Activated naive CD4-positive, alpha-beta T cell treated with anti-CD3 and anti-CD28 coated beads for 36 hours (primary cell): ENCODE results near the gene YJEFN3. TPM values are rescaled to one million over a fixed set of nuclear protein-coding genes. Genes with fewer than 3 reads are reported as not detected.

Source experiments
- CTCF ChIA-PET: fragments of 350-600 bp; sonication (Branson Sonifier 250); formaldehyde crosslinking; loops from one replicate; lab custom pipeline; 2021; ENCODE audit warnings: antibody characterized with exemption; lab: Charles Lee
- DNase-seq: peaks from one replicate; pipeline ENCODE4 v3.0.0-alpha.2; 2020
- H3K27ac Mint-ChIP-seq: one replicate; pipeline ENCODE4 v1.8.0; 2021; ENCODE audit warnings: mild to moderate bottlenecking, mixed read lengths
- H3K27me3 Mint-ChIP-seq: one replicate; pipeline ENCODE4 v1.8.0; 2021; ENCODE audit warnings: low read depth, mixed read lengths
- H3K36me3 Mint-ChIP-seq: one replicate; pipeline ENCODE4 v1.8.0; 2021; ENCODE audit warnings: low read depth, mixed read lengths
- H3K4me1 Mint-ChIP-seq: one replicate; pipeline ENCODE4 v1.8.0; 2021; ENCODE audit warnings: low read depth, mixed read lengths
- H3K4me3 Mint-ChIP-seq: one replicate; pipeline ENCODE4 v1.8.0; 2021; ENCODE audit warnings: mild to moderate bottlenecking, moderate library complexity, mixed read lengths
- H3K9me3 Mint-ChIP-seq: one replicate; pipeline ENCODE4 v1.8.0; 2021; ENCODE audit warnings: mixed read lengths
- intact Hi-C: fragments of 100-400 bp; cut with micrococcal nuclease; formaldehyde crosslinking; loops from one replicate; pipeline ENCODE4 v1.15.1; 2023
- total RNA-seq, 2 experiments: library from RNA; stranded (reverse); gene quantifications; one replicate each; pipeline ENCODE4 v1.2.3, GENCODE V29; 2021

YJEFN3 gene
- total RNA-seq, 2 experiments from 2014 or later, result 6.5 to 7.2 TPM

DNA sequence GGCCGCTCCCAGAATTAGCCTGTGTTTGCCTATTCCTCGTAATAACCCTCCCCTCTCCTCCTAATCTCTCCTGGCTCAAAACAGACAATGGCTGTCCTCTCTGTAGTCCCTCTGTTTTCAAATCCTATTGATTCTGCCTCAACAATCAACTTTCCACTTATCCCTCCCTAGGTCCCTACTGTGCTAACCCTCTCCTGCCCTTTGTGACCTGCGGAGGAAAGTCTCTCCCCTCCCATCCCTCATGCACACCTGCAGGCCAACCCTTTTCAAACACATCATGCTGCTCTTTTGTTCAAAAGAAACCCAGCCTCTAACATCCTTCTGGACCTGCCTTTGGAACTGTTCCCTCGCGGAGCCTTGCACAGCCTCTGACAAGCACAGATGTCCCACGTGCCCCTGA, 46.7 kb downstream of the YJEFN3 start:
- peaks cover 7% of the 10 kb centered on the region for H3K4me1 Mint-ChIP-seq
- peaks cover 2% of the 10 kb centered on the region for H3K36me3 Mint-ChIP-seq
- H3K27me3 Mint-ChIP-seq, result no peaks in the 10 kb centered on the region
- intact Hi-C loops, result no loop called here
- no peak overlapping the region for H3K27ac Mint-ChIP-seq
- H3K9me3 Mint-ChIP-seq, result no peaks in the 10 kb centered on the region
- no peak for DNase-seq
- H3K4me3 Mint-ChIP-seq, result no peak overlapping the region
- CTCF ChIA-PET, result interaction anchor here (2.4 kb wide), 1 partner anchor 21 kb away, joined by 14 read pairs; no protein-coding TSS in a partner anchor

DNA sequence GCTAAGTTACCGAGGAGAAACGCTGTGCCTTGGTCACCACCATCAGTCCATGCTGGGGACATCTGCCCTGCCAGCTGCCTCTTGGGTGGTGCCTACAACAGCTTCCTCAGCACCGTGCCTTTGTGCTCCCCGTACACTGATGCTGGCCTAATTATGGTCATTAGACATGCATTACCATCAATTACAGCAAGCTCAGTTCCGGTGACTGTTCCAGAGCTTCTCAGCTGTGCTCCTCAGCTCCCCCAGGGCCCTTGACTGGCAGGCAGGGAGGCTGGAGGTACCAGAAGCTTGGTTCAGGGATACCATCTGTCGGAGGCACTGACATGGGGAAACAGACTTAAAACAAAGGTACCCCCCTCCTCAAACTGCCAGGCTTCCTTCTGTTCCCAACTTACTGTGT, 49.5 kb downstream of the YJEFN3 start:
- intact Hi-C loops, result no loop called here
- DNase-seq, result no peak
- no peaks in the 10 kb centered on the region for H3K36me3 Mint-ChIP-seq
- H3K27ac Mint-ChIP-seq, result no peak overlapping the region
- CTCF ChIA-PET, result interaction anchor here (3.5 kb wide), 1 partner anchor 24 kb away, joined by 19 read pairs; no protein-coding TSS in a partner anchor
- no peak overlapping the region for H3K4me3 Mint-ChIP-seq
- H3K27me3 Mint-ChIP-seq, result no peaks in the 10 kb centered on the region
- H3K9me3 Mint-ChIP-seq, result no peaks in the 10 kb centered on the region
- H3K4me1 Mint-ChIP-seq, result peaks cover 17% of the 10 kb centered on the region

DNA sequence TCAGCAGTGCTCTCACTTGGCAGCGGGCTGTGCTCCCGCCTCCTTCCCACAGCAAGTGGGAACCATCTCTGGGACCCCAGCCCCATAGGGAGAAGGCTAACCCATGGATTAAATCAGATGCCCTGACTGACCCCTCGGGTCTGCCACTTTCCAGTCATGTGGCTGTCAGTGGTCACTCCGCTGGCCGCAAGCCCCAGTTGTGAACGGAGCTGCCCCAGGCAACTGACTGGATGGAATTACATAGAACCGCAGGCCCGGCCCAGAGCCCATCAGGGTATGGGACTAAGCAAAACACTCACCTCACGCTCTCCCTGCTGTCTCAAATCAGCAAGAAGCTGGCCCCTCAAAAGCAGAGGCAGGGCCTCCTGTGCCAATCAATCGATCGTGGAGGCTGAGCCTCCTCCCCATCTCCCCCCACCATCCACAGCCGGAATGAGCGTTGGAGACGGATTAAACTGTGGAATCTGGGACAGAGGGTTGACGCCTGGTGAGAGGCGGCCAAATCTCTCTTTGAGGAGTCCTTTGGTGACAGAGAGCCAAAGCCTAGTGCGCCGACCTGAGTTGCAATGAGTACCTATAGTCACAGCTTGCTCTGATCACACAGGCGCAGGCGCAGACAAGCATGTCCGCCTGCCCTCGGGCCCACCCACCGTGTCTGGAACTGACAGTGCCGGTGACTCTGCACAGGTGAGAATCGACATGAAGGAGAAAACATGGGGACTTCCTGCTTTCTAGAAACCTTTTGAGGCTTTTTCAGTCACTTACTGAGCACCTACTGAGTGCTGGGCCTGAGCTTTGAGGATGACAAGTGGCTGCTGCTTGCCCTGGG, 51.0 kb downstream of the YJEFN3 start:
- H3K27ac Mint-ChIP-seq, result no peak overlapping the region

DNA sequence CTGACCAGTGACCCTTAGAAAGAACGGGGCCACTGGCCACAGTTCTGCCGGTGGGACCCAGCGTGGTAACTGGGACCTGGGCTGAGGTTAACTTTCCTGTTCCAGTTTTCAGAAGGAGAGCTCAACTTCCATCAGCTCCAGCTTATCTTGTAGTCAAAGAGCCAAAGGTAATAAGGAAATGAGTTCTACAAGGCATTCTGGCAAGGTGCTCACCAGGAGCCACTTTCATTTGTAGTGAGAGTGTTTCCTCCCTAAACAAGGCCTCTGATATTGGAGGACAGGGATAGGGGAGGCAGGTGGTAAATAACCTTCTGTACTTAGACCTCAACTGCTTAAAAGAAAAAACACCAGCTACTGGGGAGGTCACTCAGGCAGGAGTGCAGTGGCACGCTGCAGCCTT, 51.7 kb downstream of the YJEFN3 start:
- Mint-ChIP-seq H3K4me3 (no peak overlapping the region), H3K4me1 (peaks cover 17% of the 10 kb centered on the region), H3K27ac (no peak overlapping the region), H3K27me3 (no peaks in the 10 kb centered on the region), H3K9me3 (no peaks in the 10 kb centered on the region), H3K36me3 (no peaks in the 10 kb centered on the region)
- intact Hi-C loops, result no loop called here
- CTCF ChIA-PET, result interaction anchor here (3.5 kb wide), 1 partner anchor 26 kb away, joined by 19 read pairs; no protein-coding TSS in a partner anchor
- DNase-seq, result no peak

More for the DNA sequence above, 51.0 kb downstream of the YJEFN3 start:
- no peak overlapping the region for H3K4me3 Mint-ChIP-seq
- CTCF ChIA-PET, result interaction anchor here (3.5 kb wide), 1 partner anchor 26 kb away, joined by 19 read pairs; no protein-coding TSS in a partner anchor
- peak; percentile 35 for DNase-seq
- H3K9me3 Mint-ChIP-seq, result no peaks in the 10 kb centered on the region
- peaks cover 17% of the 10 kb centered on the region for H3K4me1 Mint-ChIP-seq
- H3K27me3 Mint-ChIP-seq, result no peaks in the 10 kb centered on the region
- intact Hi-C loops, result no loop called here
- H3K36me3 Mint-ChIP-seq, result no peaks in the 10 kb centered on the region

GRCh38 chr19:19581391-19581790, 52.7 kb downstream of the YJEFN3 start:
- Mint-ChIP-seq H3K9me3 (no peaks in the 10 kb centered on the region), H3K4me1 (peaks cover 17% of the 10 kb centered on the region), H3K36me3 (no peaks in the 10 kb centered on the region), H3K27ac (no peak overlapping the region), H3K4me3 (no peak overlapping the region), H3K27me3 (no peaks in the 10 kb centered on the region)
- intact Hi-C loops, result no loop called here
- CTCF ChIA-PET, result no interaction called here
- no peak for DNase-seq

- CTCF ChIA-PET, result interaction anchor here (0.7 to 1.4 kb wide), 3 partner anchors 27 to 66 kb away, joined by 3 to 5 read pairs (median 5); partner anchors contain the start of gene GMIP
- no peak overlapping the region for H3K27ac Mint-ChIP-seq
- H3K27me3 Mint-ChIP-seq, result no peaks in the 10 kb centered on the region
- intact Hi-C loops, result no loop called here
- H3K4me1 Mint-ChIP-seq, result peaks cover 17% of the 10 kb centered on the region
- no peaks in the 10 kb centered on the region for H3K9me3 Mint-ChIP-seq
- H3K4me3 Mint-ChIP-seq, result no peak overlapping the region
- no peaks in the 10 kb centered on the region for H3K36me3 Mint-ChIP-seq
- DNase-seq, result no peak
Observed at GRCh38 chr19:19582471-19582870, 53.8 kb downstream of the YJEFN3 start.

DNA sequence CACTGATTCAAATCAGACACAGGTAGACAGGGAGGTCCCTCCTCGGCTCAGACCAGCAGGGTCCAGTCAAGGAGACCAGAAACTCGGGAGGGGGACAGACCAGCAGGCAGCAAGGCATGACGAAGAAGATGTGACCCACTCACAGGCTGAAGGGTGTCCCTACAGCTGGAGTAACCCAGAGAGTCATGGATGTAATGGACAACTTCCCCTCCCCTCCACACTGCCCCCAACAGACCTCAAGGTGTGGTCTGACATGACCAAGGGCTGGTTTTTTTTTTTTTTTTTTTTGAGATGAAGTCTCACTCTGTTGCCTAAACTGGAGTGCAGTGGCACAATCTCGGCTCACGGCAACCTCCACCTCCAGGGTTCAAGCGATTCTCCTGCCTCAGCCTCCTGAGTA, 55.6 kb downstream of the YJEFN3 start:
- DNase-seq, result no peak
- no peaks in the 10 kb centered on the region for H3K9me3 Mint-ChIP-seq
- CTCF ChIA-PET, result no interaction called here
- H3K4me3 Mint-ChIP-seq, result no peak overlapping the region
- no peaks in the 10 kb centered on the region for H3K27me3 Mint-ChIP-seq
- H3K4me1 Mint-ChIP-seq, result peaks cover 29% of the 10 kb centered on the region
- H3K27ac Mint-ChIP-seq, result no peak overlapping the region
- H3K36me3 Mint-ChIP-seq, result no peaks in the 10 kb centered on the region
- intact Hi-C loops, result no loop called here

Other genes starting within 250 kb of the YJEFN3 start
- gene SUGP1, start 208.4 kb upstream of the YJEFN3 start, total RNA-seq, result 10 to 100 TPM; 31.7 to 32.4 TPM
- 10 to 100 TPM; 38.6 to 42.5 TPM for gene MAU2, start 208.1 kb upstream of the YJEFN3 start, total RNA-seq
- 100 to 1,000 TPM in 1 of 2 experiments, 10 to 100 TPM in 1; 91.2 to 100 TPM for gene GATAD2A, start 123.2 kb upstream of the YJEFN3 start, total RNA-seq
- gene TSSK6, start 13.4 kb upstream of the YJEFN3 start, total RNA-seq, result 1 to 10 TPM; 4.5 TPM
- gene NDUFA13, start 12.7 kb upstream of the YJEFN3 start, total RNA-seq, result 100 to 1,000 TPM; 351 to 376 TPM
- gene CILP2, start 9.4 kb downstream of the YJEFN3 start, total RNA-seq, result under 1 TPM; 0.14 to 0.22 TPM
- gene PBX4, start 89.8 kb downstream of the YJEFN3 start, total RNA-seq, result 10 to 100 TPM; 13.5 to 17.5 TPM
- 10 to 100 TPM; 20.2 to 20.7 TPM for gene LPAR2, start 99.3 kb downstream of the YJEFN3 start, total RNA-seq
- gene GMIP, start 114.7 kb downstream of the YJEFN3 start, total RNA-seq, result 10 to 100 TPM; 38.7 to 40.6 TPM
- 10 to 100 TPM; 48.7 to 55.1 TPM for gene ATP13A1, start 134.8 kb downstream of the YJEFN3 start, total RNA-seq
- 10 to 100 TPM; 51.8 to 54.3 TPM for gene ZNF101, start 139.9 kb downstream of the YJEFN3 start, total RNA-seq
- 1 to 10 TPM; 8.4 TPM for gene ZNF14, start 204.2 kb downstream of the YJEFN3 start, total RNA-seq